GM18861 (cell line): ENCODE results near the gene GRWD1.
"Not testable (repeated sequence)": the region's sequence is repeated elsewhere in the genome, so short reads cannot be mapped to it uniquely, and the experiment has no call there.

Experiments used
- ATAC-seq: cut with Tn5 transposase; IDR thresholded peaks from one replicate; pipeline ENCODE4 v1.9.1; 2021; ENCODE audit not compliant: unreplicated experiment

GRWD1 gene

GRCh38 chr19:48477698-48478338, 32.0 kb downstream of the GRWD1 start:
- ATAC-seq, result no peak

GRCh38 chr19:48478339-48479256, 32.8 kb downstream of the GRWD1 start:
- ATAC-seq, result no peak

- ATAC-seq, result no peak
Measured at GRCh38 chr19:48479686-48480085, 33.9 kb downstream of the GRWD1 start.

- no peak for ATAC-seq
Measured at GRCh38 chr19:48480183-48480557, 34.4 kb downstream of the GRWD1 start.

- no peak for ATAC-seq
Measured at GRCh38 chr19:48480558-48481500, 35.0 kb downstream of the GRWD1 start.

GRCh38 chr19:48481846-48482639, 36.3 kb downstream of the GRWD1 start:
- ATAC-seq, result no peak

- ATAC-seq, result no peak
Measured at GRCh38 chr19:48483301-48483700, 37.5 kb downstream of the GRWD1 start.

- no peak for ATAC-seq
Measured at GRCh38 chr19:48484247-48484893, 38.6 kb downstream of the GRWD1 start.

GRCh38 chr19:48484931-48485612, 39.3 kb downstream of the GRWD1 start:
- no peak for ATAC-seq

GRCh38 chr19:48486706-48487105, 40.9 kb downstream of the GRWD1 start:
- ATAC-seq, result not testable (repeated sequence)

- ATAC-seq, result no peak
Measured at GRCh38 chr19:48487544-48487943, 41.8 kb downstream of the GRWD1 start.

GRCh38 chr19:48487948-48488347, 42.2 kb downstream of the GRWD1 start:
- ATAC-seq, result no peak

- ATAC-seq, result not testable (repeated sequence)
Measured at GRCh38 chr19:48488478-48488877, 42.7 kb downstream of the GRWD1 start.

- ATAC-seq, result no peak
Measured at GRCh38 chr19:48489608-48490216, 43.9 kb downstream of the GRWD1 start.

GRCh38 chr19:48490981-48491792, 45.4 kb downstream of the GRWD1 start:
- ATAC-seq, result no peak

GRCh38 chr19:48491793-48492123, 46.0 kb downstream of the GRWD1 start:
- no peak for ATAC-seq

GRCh38 chr19:48492925-48493717, 47.3 kb downstream of the GRWD1 start:
- peak; percentile 49 for ATAC-seq
